NCI-H1694 treated with DMSO at 0.1 percent for 48 hours (cell line): ENCODE results near the gene CFAP46.

Experiments used
- DNase-seq: peaks from one replicate; lab custom pipeline; 2025; lab: John Stamatoyannopoulos, UW

CFAP46 gene

DNA sequence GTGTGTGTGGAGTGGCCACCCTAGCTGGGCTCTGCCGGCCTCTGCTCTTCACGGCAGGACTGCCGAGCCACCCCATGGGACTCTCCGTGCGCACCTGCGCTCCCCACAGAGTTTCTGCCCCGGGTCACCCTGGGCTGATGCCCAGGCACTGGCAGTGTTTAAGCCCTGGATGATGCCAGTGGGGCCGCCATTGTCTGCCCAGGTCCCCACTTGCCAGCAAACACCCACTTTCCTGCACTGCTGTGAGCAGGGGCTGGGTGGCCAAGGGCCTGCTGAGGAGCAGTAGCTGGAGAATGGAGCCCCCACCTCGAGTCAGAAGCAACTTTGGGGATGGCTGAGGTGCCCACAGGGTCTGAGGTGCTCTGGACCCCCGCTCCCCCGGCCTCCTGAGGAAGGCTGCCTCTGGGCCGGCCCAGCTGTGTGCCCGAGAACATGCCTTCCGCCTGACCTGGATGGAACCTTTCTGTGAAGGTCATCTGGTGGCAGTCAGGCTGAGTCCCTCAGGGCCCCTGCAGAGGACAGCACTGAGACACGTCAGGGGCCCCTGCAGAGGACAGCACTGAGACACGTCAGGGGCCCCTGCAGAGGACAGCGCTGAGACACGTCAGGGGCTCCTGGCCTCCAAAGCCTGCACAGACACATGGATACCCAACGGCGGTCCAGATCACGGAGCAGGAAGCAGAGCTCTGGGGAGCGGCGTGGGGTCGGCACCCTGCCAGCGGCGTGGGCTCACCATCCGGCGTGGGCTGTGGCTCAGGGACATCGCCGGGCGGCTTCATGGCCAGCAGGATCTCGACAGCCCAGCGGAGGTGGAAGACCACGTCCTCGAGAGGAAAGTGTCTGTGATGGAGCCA, 62.0 kb downstream of the CFAP46 start:
- no peak for DNase-seq

DNA sequence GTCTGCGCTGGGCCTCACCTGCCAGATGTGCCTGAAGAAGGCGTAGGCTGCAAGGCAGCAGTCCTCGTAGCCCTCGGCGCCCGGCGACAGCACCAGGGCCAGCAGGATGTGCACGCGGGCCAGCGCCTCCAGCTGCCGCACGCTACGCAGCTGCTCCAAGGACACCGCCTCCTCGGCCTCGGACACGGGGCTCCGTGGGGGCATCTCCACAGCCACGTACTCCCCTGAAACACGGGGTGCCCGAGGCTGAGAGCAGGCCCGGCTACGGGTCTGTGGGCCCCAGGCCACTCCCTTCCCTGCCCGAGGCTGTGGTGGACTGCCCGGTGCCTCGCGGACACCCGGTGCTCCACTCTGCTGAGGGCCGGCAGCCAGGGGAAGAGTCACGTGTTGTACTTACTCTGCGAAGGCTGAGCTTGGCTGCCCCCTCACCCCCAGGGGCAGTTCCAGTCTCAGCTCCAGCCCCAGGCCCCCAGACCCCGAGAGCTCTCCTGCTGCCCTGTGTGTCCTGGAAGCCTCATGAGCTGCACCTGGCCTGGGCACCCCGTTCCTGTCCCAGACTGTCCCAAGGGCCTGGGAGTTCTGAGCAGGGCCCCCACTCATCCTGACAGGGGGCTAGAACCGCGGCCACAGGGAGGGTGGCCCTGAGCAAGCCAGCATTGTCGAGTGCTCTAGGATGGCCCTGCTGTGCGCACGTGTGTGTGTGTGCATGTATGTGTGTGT, 62.8 kb downstream of the CFAP46 start:
- no peak for DNase-seq

DNA sequence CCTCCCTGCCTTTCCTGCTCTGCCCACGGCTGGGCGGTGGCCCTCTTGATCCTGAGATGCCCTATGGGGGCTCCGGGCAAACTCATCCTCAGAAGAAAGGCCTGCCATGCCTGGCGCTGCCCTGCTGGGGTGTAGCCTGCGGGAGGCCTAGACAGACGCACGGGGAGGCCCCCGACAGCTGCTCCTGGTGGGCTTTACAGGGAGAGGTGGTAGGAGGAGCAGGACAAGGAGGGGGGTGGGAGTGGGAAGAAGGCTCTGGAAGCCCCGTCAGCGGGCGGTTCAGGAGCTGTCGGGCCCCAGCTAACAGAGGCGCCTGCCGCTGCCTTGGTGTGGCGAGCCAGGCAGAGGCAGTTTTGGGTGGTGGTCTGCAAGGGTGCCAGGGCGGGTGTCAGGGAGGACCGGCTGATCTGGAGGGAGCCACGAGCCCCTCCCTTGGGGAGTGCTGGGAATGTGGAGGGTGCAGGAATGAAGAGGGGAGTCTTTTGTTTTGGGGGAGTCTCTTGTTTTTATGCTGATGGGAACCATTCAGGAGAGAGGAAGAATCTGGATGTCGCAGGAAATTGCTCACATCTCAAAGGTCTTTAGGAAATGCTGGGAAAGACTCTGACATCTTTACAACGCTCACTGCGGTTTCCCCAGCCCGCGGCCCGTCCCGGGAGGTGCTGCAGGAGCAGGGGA, 63.5 kb downstream of the CFAP46 start:
- DNase-seq: no peak

- no peak for DNase-seq
Observed at GRCh38 chr10:132878091-132878729, 64.2 kb downstream of the CFAP46 start.

DNA sequence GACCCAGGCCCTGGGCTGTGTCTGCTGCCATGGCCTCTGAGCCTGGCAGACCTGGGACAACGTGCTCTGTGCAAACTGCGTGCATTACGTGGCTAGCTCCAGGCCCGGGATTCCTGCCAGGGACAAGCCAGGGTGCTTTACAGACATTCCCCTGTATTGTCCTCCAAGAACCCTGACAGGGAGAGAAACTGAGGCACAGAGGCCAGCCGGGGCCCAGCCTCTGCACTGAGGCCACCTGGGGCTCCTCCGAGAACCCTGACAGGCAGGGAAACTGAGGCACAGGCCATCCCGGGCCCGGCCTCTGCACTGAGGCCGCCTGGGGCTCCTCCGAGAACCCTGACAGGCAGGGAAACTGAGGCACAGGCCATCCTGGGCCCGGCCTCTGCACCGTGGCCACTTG, 64.9 kb downstream of the CFAP46 start:
- no peak for DNase-seq

GRCh38 chr10:132876993-132877431, 65.4 kb downstream of the CFAP46 start:
- no peak for DNase-seq

- DNase-seq: no peak
Observed at GRCh38 chr10:132876131-132876860, 66.1 kb downstream of the CFAP46 start.

- no peak for DNase-seq
Observed at GRCh38 chr10:132875435-132875834, 66.9 kb downstream of the CFAP46 start.

GRCh38 chr10:132873395-132873794, 69.0 kb downstream of the CFAP46 start:
- no peak for DNase-seq

GRCh38 chr10:132872658-132873057, 69.7 kb downstream of the CFAP46 start:
- DNase-seq: no peak

DNA sequence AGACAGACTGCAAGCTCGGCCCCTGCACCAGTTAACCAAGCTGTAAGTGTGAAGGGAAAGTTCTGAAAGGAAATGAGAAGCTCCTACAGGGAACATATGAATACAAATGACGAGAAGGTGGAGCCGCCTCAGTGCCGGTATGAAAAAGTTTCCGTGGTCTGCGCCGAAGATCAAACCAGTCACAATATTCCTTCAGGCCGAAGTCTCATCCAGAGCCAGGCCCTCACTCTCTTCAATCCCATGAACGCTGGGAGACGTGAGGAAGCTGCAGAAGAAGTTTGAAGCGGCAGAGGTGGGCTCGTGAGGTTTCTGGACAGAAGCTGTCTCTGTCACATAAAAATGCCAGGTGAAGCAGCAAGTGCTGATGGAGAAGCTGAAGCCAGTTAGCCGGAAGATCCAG, 71.9 kb downstream of the CFAP46 start:
- no peak for DNase-seq

DNA sequence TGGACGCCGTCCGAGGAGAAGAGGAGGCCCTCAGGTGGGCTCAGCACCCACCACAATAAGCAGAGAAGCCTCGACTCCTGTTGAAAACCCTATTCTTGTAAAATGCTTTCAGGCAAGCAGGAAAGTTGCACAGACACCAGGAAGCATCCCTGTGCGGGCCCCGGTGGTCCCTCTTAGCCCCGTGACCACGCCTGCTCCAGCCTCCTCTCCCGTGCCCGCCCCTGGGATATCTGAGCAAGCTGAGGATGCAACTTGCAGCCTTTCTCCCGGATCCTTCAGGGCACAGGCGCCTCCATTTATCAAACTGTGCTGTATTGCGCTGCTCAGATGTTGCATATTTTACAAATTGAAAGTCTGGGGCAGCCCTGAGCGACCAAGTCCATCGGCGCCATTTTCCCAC, 72.7 kb downstream of the CFAP46 start:
- no peak for DNase-seq

GRCh38 chr10:132868995-132869394, 73.4 kb downstream of the CFAP46 start:
- DNase-seq: no peak

- DNase-seq: no peak
Observed at GRCh38 chr10:132867801-132868644, 74.3 kb downstream of the CFAP46 start.

- DNase-seq: no peak
Observed at GRCh38 chr10:132866601-132867381, 75.6 kb downstream of the CFAP46 start.

DNA sequence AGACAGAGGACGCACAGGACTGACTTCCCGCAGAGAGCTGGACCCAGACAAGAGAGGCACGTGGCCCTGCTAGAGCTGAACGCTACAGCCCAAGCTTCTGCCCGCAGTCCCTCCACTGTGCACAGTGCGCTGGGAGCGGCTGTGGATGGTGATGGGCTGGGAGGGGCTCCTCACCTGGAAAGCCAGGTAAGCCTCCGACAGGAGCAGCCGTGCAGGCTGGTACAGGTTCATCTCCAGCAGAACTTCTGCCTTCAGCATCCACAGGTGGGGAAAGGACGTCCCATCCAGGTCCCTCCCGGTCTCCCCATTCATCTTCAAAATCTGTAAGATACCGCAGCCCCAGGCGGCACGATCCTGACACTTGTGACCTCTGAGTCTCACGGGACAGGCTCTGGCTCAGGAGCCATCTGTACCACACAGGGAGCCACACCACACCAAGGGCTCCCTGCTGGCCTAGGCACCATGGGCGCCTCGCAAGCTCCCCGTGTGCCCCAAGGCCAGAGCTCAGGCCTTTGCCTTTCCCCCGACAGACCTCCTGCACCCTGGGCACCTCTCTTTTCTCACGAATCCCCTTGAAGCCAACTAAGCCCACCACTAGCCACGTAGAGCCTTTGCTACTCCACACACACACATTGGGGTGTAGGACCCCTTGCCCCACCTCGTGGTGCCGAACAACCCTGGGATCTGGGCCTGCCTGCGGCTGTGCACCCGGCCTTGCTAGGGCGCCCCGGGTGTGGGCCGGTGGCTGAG, 76.3 kb downstream of the CFAP46 start:
- DNase-seq: no peak

- no peak for DNase-seq
Observed at GRCh38 chr10:132865171-132865631, 77.2 kb downstream of the CFAP46 start.

GRCh38 chr10:132862485-132863420, 79.6 kb downstream of the CFAP46 start:
- no peak for DNase-seq
